ENCODE data around the gene CLASP2.
"Not testable (repeated sequence)": the region's sequence is repeated elsewhere in the genome, so short reads cannot be mapped to it uniquely, and the experiment has no call there.

Gene CLASP2

DNA sequence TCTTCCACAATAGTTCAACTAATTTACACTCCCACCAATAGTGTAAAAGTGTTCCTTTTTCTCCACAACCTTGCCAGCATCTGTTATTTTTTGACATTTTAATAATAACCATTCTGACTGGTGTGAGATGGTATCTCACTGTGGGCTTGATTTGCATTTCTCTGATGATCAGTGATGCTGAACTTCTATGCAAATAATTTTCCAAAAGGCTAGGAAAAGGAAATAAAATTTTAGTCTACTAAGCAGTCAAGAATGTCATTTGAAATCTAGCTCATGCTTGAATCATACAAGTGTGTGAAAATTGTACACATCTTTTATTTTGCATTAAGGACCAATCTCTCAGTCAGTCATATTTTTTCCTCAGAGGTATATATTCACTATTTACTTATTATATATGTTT lies 176.1 kb downstream of the CLASP2 start:
- no peak for DNase-seq (ENCODE audit: low read depth in 2 of 2)

DNA sequence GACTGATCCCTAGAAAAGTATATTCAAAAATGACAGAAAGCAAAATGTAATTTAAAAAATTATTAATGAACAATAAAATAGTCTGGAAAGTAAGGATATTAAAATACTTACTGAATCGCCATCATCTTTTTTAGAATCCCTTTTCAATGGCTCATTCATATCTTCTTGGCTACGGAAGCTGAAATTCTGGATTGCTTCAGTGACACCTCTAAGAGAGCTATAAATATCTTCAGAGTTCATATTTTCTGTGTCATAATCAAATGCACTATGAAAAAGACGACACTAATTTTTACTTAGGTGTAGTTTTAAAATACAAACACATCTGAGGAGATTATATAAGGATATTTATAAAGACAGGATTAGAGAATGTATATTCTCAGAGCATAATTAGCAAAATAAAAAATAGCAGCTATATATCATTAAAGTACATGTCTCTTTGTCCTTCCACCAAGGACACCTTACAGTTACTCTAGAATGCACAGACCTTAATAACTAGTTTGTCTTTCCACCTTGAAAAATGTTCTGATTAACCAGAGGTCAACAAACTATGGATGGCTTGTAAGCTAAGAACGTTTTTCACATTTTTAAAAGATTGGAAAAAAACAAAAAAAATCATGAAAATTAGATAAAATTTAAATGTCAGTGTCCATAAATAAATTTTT lies 179.2 kb downstream of the CLASP2 start:
- no peak for DNase-seq (ENCODE audit: low read depth in 2 of 2)

DNA sequence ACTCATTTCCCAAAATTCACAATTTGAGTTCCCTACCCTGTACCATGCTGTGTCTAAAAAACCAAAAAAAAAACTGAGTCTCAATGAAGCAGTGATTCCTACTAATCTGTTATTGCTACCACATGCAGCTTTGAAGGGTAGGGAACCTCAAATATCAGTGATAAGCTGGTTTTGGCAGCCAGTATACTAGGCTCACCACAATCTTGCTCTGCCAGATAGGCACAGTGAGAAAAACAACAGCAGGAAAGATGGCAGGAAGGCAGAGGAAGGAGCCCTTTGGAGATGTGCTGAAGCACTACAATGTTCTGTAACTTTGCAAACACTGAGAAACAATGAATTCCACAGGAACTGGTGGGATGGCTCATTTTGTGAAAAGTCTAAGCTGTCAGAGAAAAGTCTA lies 180.9 kb downstream of the CLASP2 start:
- DNase-seq (ENCODE audit: low read depth in 2 of 2), result no peak

DNA sequence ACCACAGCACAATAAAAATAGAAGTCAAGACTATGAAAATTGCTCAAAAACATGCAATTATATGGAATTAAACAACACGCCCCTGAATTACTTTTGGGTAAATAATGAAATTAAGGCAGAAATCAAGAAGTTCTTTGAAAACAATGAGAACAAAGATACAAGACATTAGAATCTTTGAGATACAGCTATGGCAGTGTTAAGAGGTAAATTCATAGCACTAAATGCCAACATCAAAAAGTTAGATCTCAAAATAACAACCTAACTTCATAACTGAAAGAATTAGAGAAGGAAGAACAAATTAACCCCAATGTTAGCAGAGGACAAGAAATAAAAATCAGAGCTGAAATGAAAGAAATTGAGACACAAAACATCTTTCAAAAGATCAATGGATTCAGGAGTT lies 191.3 kb downstream of the CLASP2 start:
- no peak for DNase-seq (ENCODE audit: low read depth in 2 of 2)

DNA sequence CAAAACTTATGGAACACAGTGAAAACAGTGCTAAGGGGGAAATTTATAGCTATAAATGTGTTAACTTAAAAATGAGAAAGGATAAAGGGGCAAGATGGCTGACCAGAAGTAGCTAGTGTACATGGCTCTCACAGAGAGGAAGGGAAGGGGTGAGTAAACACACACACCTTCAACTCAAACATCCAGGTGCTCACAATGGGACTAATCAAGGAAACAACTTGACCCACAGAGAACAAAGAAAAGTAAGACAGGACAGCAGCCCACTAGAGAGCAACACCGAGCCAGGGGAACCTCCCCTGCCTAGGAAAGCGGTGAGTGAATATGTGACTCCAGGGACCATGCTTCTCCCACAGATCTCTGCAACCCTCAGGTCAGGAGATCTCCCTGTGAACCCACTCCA lies 192.8 kb downstream of the CLASP2 start:
- no peak for DNase-seq (ENCODE audit: low read depth in 2 of 2)

DNA sequence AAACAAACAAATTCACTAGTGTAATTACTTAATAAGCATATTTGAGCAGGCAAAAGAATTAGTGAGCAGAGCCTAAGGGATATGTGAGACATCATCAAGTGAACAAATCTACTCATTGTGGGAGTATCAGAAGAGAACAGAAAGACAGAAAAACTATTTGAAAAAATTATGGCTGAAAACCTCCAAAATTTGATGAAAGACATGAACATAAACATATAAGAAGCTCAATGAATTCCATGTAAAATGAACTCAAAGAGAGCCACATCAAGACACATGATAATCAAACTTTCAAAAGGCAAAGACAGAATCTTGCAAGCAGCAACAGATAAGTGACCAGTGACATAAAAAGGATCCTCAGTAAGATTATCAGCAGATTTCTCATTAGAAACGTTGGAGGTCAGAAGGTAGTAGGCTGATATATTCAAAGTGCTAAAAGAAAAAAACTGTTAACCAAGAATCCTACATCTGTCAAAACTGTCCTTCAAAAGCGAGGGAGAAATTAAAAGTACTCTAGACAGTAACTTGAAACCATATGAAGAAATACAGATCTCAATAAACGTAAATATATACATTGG lies 194.9 kb downstream of the CLASP2 start:
- DNase-seq (ENCODE audit: low read depth in 2 of 2), result no peak

DNA sequence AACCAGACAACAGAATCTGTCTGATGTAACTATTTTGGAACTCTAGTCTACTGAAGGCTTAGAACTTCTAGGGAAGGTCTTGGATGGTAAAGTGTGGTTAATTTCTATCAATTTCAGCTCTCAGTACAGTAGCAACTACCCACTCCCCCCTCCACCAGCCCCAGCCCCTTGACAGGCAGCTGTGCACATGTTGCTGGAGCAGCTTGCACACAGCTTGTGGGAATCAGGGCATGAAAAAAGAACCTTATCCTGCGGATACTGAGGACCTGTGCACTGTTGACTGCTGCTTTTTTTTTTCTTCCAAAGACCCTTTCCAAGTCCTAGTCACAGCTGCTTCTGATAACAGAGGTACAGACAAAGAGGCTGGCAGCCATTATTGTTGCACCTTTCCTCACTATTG lies 196.3 kb downstream of the CLASP2 start:
- DNase-seq (ENCODE audit: low read depth in 2 of 2), result no peak

DNA sequence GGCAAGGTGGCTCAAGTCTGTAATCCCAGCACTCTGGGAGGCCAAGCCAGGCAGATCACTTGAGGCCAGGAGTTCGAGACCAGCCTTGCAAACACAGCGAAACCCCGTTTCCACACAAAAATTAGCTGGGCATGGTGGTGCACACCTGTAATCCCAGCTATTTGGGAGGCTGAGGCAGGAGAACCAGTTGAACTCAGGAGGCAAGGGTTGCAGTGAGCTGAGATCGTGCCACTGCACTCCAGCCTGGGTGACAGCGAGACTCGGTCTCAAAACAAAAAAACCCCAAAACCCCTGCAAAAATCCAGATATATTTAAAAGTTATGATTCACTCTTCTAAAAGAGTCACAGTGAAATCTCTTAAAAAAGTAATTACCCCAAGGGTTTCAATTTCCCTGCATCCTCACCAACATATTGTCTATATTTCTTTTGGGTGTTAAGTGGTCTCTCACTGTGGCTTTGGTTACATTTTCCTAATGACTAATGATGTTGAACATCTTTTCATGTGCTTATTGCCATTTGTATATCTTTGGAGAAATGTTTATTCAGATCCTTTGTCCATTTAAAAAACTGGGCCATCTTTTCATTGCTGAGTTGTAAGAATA lies 204.7 kb downstream of the CLASP2 start:
- no peak for DNase-seq (ENCODE audit: low read depth in 2 of 2)

DNA sequence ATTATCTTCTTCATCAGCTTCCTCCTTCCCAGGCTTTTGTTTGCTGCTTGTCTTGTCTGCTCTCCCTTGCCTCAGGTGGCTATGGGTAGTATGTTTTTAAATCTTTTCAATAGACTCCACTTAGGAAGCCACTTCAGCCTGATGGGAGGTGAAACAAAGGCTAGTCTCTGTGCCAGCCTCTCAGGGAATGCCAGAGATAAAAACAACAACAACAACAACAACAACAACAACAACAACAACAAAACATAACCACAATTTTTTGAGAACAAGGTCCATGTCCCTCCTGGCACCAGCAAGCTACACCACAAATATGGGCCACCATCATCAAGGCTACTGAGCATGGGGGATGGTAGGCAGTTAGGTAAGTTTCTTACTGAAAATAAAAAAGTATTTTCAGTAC lies 213.0 kb downstream of the CLASP2 start:
- no peak for DNase-seq (ENCODE audit: low read depth in 2 of 2)

DNA sequence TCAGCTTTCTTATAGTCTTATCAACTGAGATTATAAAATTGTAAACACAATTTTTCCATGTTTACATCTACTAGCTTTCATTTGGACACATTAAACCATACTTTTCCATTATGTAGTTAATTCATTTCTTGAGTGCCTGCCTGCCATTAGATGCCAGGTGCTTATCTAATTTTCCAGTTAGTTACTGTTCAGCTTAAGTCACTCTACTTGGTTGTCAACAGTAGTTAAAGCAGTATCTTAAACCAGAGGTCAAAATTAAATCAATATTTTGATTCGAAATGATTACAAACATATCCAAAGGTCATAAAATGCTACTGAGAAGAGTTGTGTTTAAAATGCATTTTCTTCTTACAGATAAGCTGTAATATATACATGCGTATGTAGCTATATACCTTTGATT lies 221.6 kb downstream of the CLASP2 start:
- DNase-seq (ENCODE audit: low read depth in 2 of 2), result no peak

DNA sequence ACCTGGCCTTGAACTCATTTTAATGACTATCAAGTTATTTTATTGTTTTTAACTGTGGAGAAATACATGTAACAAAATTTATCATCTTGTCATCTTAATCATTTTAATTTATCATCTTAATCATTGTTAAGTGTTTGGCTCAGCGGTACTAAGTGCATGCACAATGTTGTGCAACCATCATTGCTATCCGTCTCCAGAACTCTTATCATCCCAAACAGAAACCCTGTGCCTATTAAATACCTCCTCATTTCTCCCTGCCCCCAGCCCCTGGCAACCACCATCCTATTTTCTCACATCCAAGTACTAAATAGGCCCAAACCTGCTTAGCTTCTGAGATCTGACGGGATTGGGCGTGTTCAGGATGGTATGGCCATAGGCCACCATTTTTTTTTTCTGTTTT lies 226.3 kb downstream of the CLASP2 start:
- DNase-seq (ENCODE audit: low read depth in 2 of 2), result no peak

DNA sequence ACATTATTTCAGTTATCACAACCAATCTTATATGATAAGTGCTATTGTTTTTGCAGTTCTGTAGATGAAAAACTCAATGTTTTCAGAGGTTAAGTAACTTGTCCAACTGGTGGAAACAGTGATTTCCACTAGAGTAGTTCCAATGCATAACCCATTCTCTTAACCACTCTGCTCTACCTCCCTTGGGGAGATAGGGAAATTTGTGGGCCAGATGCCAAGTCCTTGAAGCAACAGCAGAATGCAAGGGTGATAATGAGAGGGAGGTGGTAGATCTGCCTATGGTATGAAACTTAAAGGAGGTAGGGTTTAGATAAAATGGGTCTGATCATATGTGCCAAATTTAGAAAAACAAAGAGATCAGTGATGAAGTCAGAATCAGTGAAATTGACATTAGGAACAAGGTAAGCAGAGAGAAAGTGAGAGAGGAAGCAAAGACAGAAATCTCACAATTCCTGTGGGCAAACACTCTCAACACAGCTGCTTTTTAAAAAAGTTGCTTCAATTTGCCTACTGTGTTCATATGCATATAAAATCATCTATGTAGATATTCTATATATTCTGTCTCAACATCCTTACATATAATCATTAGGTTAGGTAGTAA lies 227.3 kb downstream of the CLASP2 start:
- DNase-seq (ENCODE audit: low read depth in 2 of 2), result no peak

DNA sequence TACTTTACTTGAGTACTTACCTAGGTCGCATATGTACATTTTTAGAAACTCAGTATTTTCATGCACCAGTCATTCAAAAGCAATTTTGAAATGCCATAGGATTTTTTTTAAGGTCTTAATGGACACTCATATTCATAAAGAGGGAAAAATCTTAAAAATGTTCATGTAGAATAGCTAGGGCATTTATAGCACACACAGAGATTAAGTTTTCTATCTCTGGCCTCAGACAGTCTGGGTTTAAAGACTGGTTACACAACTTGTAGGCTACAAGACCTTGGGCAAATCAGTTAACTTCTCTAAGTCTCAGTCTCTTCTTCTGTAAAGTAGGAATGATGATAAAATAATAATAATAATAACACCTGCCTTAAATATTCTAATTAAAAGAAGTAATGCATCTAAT lies 229.4 kb downstream of the CLASP2 start:
- DNase-seq (ENCODE audit: low read depth in 2 of 2), result no peak

DNA sequence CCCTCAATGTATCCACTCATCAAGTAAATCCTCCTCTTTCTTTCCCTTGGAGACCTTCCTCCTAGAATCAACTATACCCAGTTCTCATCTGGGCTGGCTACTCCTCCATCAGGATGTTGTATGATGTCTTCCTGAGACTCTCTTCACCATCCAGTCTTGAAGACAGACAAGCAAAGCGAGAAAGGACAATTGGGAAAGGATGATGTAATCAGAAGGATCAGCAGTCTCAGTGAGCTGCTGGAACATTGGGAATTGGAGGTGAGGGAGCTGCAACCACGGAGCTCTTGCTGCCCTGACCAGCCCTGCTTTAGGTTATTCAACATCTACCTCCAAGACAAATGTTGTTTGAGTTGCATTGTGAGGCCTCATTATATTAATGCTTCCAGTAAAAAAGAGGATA lies 229.8 kb downstream of the CLASP2 start:
- DNase-seq (ENCODE audit: low read depth in 2 of 2), result no peak

DNA sequence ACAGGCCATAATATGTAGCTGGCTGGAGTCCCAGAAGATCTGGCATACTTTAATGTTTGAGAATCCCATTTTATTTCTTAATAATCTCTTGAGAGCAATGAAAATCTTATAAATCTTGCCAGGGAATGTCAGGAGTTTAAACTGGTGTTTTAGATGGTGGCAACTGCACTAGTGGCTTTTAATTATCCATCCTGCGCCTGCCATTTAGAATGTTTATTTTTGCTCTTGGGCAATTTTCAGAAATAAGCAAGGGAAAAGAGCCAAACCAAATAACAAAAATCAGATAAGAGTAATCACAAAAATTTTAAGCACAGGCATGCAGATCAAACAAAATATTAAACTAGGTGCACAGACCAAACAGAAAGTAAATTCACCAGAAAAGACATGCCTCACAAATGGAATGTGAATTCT lies 235.9 kb downstream of the CLASP2 start:
- DNase-seq (ENCODE audit: low read depth in 2 of 2), result no peak

DNA sequence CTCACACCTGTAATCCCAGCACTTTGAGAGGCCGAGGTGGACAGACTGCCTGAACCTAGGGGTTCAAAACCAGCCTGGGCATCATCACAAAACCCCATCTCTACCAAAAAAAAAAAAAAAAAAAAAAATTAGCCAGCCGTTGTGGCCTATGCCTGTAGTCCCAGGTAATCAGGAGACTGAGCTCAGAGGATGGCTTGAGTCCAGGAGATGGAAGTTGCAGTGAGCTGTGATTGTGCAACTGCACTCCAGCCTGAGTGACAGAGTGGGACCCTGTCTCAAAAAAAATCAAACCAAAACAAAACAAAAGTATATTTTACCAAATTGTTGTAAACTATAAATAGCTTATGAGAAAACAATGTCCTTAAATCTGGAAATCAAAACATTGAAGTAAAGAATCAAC lies 243.2 kb downstream of the CLASP2 start:
- DNase-seq (ENCODE audit: low read depth in 2 of 2), result no peak

DNA sequence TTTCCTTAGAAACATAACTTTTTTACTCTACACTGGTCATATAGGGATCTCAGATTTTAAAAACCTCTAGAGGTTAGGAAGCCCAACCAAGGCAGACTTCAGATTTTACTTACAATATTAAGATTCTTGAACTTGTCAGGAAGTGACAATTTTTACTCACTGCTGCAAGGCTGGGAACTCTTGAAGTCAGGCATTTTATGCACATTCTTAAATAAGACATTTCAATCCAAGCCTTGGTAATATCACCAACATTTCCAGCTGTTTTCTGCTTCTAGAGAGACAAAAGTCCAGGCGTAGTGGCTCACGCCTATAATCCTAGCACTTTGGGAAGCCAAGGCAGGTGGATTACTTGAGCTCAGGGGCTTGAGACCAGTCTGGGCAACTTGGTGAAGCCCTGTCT lies 244.2 kb downstream of the CLASP2 start:
- no peak for DNase-seq (ENCODE audit: low read depth in 2 of 2)

DNA sequence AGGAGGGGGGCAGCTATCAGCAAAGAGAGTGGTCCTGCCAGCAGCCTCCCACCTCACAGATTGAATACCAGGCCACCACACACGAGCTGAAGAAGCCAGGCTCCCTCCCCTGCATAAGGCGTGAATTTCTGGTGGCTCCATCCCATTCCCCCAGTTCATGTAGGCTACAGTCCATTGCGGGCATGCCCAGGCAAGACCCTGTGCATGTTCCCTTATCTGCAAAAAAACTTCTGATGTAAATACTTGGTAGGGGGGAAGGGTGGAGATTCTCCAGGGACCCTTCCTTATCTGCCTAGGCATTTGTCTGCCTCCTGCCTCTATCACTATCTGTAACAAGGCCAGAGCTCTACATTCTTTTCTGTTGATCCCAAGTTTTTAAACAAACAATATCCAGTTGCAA lies 250.3 kb downstream of the CLASP2 start:
- DNase-seq (ENCODE audit: low read depth in 2 of 2), result no peak

DNA sequence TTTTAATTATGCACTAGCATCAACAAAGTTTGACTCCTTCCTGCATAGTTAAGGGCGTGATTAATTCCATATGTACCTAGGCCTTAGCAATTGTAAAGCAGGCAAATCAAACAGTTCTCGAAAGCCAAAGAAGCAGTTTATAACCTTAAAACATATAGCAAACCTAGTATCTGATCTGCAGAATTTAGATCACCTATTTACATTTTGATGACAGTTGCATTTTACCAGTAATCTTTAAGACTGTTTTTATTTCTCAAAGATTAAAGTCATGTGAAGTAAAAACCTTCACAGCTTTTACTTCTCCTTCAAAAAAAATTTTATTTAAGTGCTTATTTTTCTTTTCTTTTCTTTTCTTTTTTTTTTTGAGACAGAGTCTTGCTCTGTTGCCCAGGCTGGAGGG lies 257.0 kb downstream of the CLASP2 start:
- no peak for DNase-seq (ENCODE audit: low read depth in 2 of 2)

DNA sequence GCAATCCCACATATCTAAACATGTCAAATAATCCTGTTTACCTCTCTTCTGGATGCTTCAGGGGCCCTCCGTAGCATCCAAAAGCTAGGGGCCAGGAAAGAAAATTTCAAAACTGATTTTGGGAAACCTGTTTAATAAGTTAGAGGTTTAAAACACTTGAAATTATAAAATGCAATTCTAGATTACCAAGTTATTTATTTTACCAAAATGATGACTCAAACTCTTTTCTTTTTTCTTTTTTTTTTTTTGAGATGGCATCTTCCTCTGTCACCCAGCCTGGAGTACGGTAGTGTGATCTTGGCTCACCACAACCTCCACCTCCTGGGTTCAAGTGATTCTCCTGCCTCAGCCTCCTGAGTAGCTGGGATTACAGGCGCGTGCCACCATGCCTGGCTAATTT lies 258.5 kb downstream of the CLASP2 start:
- DNase-seq (ENCODE audit: low read depth in 2 of 2), result not testable (repeated sequence)

DNA sequence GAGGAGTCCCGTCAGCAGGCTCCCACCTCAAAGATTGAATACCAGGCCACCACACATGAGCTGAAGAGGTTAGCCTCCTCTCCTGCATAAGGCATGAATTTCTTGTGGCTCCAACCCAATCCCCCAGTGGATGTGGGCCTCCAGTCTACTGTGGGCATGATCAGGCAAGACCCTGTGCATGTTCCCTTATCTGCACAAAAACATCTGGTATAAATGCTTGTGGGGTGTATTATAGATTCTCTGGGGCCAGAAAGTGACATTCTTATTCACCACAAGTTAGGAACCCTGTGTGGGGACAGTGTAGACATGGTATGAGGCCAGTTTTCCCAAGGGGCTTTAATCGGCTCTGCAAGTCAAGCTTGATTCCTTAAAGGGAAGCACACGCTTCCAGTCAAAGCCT lies 259.6 kb downstream of the CLASP2 start:
- DNase-seq (ENCODE audit: low read depth in 2 of 2), result no peak

DNA sequence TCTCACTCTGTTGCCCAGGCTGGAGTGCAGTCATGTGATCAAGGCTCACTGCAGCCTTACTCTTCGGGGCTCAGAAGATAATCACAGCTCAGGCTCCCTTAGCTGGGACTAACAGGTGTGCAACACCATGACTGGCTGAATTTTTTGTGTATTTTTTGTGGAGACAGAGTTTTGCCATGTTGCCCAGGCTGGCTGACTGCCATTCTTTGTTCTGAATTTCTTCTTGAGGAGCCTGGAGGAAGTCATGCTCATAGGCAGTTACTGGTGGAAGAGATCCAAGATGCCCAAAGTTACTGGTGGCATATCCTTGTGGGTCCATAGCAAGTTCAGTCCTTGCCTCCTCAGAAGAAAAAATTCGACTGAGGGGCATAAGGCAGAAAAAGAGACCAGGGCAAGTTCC lies 261.3 kb downstream of the CLASP2 start:
- DNase-seq (ENCODE audit: low read depth in 2 of 2), result no peak

DNA sequence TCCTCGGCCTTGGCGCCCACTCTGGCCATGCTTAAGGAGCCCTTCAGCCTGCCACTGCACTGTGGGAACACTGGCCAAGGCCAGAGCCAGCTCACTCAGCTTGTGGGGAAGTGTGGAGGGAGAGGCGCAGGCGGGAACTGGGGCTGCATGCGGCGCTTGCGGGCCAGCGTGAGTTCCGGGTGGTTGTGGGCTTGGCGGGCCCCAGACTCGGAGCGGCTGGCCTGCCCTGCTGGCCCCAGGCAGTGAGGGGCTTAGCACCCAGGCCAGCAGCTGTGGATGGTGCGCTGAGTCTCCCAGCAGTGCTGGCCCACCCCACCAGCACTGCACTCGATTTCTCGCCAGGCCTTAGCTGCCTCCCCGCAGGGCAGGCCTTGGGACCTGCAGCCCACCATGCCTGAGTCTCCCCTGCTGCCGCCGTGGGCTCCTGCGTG lies 264.7 kb downstream of the CLASP2 start:
- no peak for DNase-seq (ENCODE audit: low read depth in 2 of 2)

Data from activated CD8-positive, alpha-beta memory T cell treated with anti-CD3 and anti-CD28 coated beads for 4 hours (primary cell).